K562 (cell line): ENCODE measurements around the gene ADNP. TPM values are rescaled to one million over a fixed set of nuclear protein-coding genes. Genes with fewer than 3 reads are reported as not detected.

Experiments
- ATAC-seq: fragments of 200-7000 bp; cut with Tn5 transposase; 3 replicates; pipeline ENCODE4 v1.9.1; 2020; ENCODE audit warnings: moderate library complexity
- BruUV-seq: library from RNA; stranded (reverse); fragments of 400-500 nt; replicated peaks from 2 replicates; lab custom pipeline; 2021; lab: Mats Ljungman, UMichigan
- CTCF ChIA-PET: fragments of 300-600 bp; formaldehyde crosslinking; extraction: SDS; loops from one replicate; lab custom pipeline; 2021; ENCODE audit warnings: low intra/inter-chr PET ratio; lab: Yijun Ruan, JAX
- POLR2A ChIA-PET: fragments of 300-600, 350-650 bp; sonication (Branson Sonifier 250); formaldehyde crosslinking; extraction: SDS; loops from one replicate; lab custom pipeline; 2021; ENCODE audit warnings: antibody characterized with exemption, inconsistent platforms; lab: Yijun Ruan, JAX
- DNase-seq, 4 experiments: peaks; one replicate each; pipeline versions ENCODE4 v3.0.0 to v3.0.0-alpha.2; 2011 to 2018; ENCODE audit warnings: low spot score in 3 of 4, mixed read lengths in 3 of 4; ENCODE audit errors: extremely low read depth in 1 of 4
- FAIRE-seq: peaks from 2 replicates; lab custom pipeline; 2011; peaks lifted over from hg19 to GRCh38; lab: Jason Lieb, UNC
- H2AFZ ChIP-seq: 2 replicates; pipeline ENCODE4 v1.6.0; 2011; ENCODE audit warnings: low read depth, low read length, control low read depth, inconsistent platforms
- H3K27ac ChIP-seq: fragments of 200-600 bp; 3 replicates; pipeline ENCODE4 v1.8.0; 2011; ENCODE audit warnings: low read depth, mild to moderate bottlenecking, control low read depth, inconsistent platforms, low read length, moderate library complexity, mixed read lengths; ENCODE audit errors: extremely low read depth
- H3K27me3 ChIP-seq, 2 experiments: fragments of 300-600 bp in 1 of 2; 2 replicates in 1 of 2; 3 replicates in 1 of 2; pipeline versions ENCODE4 v1.6.0 to v1.8.0; 2011; ENCODE audit warnings: inconsistent platforms in 2 of 2, low read length in 2 of 2, mild to moderate bottlenecking in 1 of 2, mixed read lengths in 1 of 2, moderate library complexity in 1 of 2; ENCODE audit not compliant: control insufficient read depth in 2 of 2, insufficient read depth in 2 of 2
- H3K36me3 ChIP-seq: fragments of 300-600 bp; 3 replicates; pipeline ENCODE4 v1.8.0; 2011; ENCODE audit warnings: mild to moderate bottlenecking, low read length, inconsistent platforms; ENCODE audit not compliant: control insufficient read depth, insufficient read depth
- H3K4me1 ChIP-seq, 2 experiments: fragments of 200-600 bp in 1 of 2; replicated peaks in 1 of 2; 2 replicates in 1 of 2; 3 replicates in 1 of 2; pipeline versions ENCODE4 v1.5.1 to v1.8.0; 2011; ENCODE audit warnings: inconsistent platforms in 2 of 2, low read length in 2 of 2, mild to moderate bottlenecking in 1 of 2, mixed read lengths in 1 of 2, moderate library complexity in 1 of 2; ENCODE audit not compliant: control insufficient read depth in 2 of 2, insufficient read depth in 2 of 2
- H3K4me2 ChIP-seq: 2 replicates; pipeline ENCODE4 v1.6.1; 2011; ENCODE audit warnings: low read length, control low read depth, inconsistent platforms, mixed read lengths; ENCODE audit not compliant: insufficient read depth
- H3K4me3 ChIP-seq: fragments of 200-600 bp; sonication (generic), shearing (Covaris generic); 2 replicates; pipeline ENCODE4 v1.5.1; 2016; ENCODE audit warnings: control low read depth, inconsistent platforms
- H3K79me2 ChIP-seq: fragments of 200-600 bp; 3 replicates; pipeline ENCODE4 v1.8.0; 2011; ENCODE audit warnings: low read length, inconsistent platforms; ENCODE audit not compliant: control insufficient read depth, insufficient read depth
- H3K9ac ChIP-seq, 2 experiments: 2 replicates each; pipeline versions ENCODE4 v1.6.0 to v1.6.1; 2011; ENCODE audit warnings: low read depth in 2 of 2, low read length in 2 of 2, control low read depth in 1 of 2, inconsistent platforms in 1 of 2, mild to moderate bottlenecking in 1 of 2, mixed read lengths in 1 of 2; ENCODE audit not compliant: insufficient read depth in 1 of 2
- H3K9me1 ChIP-seq: one replicate; pipeline ENCODE4 v1.6.0; 2011; ENCODE audit warnings: inconsistent platforms, mild to moderate bottlenecking, low read length, moderate library complexity; ENCODE audit not compliant: control insufficient read depth, insufficient read depth
- H3K9me3 ChIP-seq: replicated peaks from 2 replicates; pipeline ENCODE4 v1.5.1; 2011; ENCODE audit warnings: low read depth, low read length, inconsistent platforms; ENCODE audit not compliant: control insufficient read depth, insufficient read depth
- H4K20me1 ChIP-seq: replicated peaks from 2 replicates; pipeline ENCODE4 v1.6.1; 2011; ENCODE audit warnings: low read length, inconsistent platforms, mixed read lengths; ENCODE audit not compliant: control insufficient read depth, insufficient read depth
- C11orf30 ChIP-seq: fragments of 450-650 bp; IDR thresholded peaks from 2 replicates; pipeline ENCODE4 v1.6.1; 2016; ENCODE audit warnings: low read depth, mild to moderate bottlenecking
- CHD4 ChIP-seq: fragments of 200-600 bp; sonication (generic); IDR thresholded peaks from 3 replicates; pipeline ENCODE4 v1.6.1; 2012; ENCODE audit warnings: low read depth, mild to moderate bottlenecking, mixed read lengths, low read length, inconsistent platforms; ENCODE audit not compliant: insufficient read depth, insufficient replicate concordance, poor library complexity, severe bottlenecking
- ETV6 ChIP-seq, 3 experiments: fragments of 150-350 bp in 1 of 3; sonication (generic) in 1 of 3; formaldehyde crosslinking in 1 of 3; IDR thresholded peaks; 2 replicates each; pipeline versions ENCODE4 v1.6.1 to v1.8.0; 2014 to 2022; ENCODE audit warnings: borderline replicate concordance in 2 of 3, low read depth in 2 of 3, antibody characterized with exemption in 1 of 3, low read length in 1 of 3, mild to moderate bottlenecking in 1 of 3, missing genetic modification reagents in 1 of 3
- GTF2A2 ChIP-seq: IDR thresholded peaks from 2 replicates; pipeline ENCODE4 v1.6.1; 2016; ENCODE audit warnings: mild to moderate bottlenecking, missing genetic modification characterization, missing compliant biosample characterization
- HDAC1 ChIP-seq, 2 experiments: fragments of 450-650 bp; IDR thresholded peaks; 2 replicates each; pipeline ENCODE4 v1.6.1; 2016 to 2017; ENCODE audit warnings: inconsistent platforms in 1 of 2, mild to moderate bottlenecking in 1 of 2, moderate library complexity in 1 of 2
- ILK ChIP-seq: fragments of 450-650 bp; IDR thresholded peaks from 2 replicates; pipeline ENCODE4 v1.6.1; 2016; ENCODE audit warnings: missing genetic modification characterization, low read depth, mild to moderate bottlenecking, missing compliant biosample characterization, moderate library complexity, borderline replicate concordance
- MAFF ChIP-seq: IDR thresholded peaks from 2 replicates; pipeline ENCODE4 v1.6.1; 2012; ENCODE audit warnings: low read length, improper control_type of control experiment
- MAFG ChIP-seq: fragments of 450-650 bp; conservative IDR thresholded peaks from 2 replicates; pipeline ENCODE4 v1.6.1; 2016; ENCODE audit warnings: missing genetic modification characterization, missing compliant biosample characterization
- RBM34 ChIP-seq: fragments of 200-400 bp; formaldehyde crosslinking; IDR thresholded peaks from 2 replicates; pipeline ENCODE4 v1.6.1; 2018; ENCODE audit warnings: low read length, borderline replicate concordance; ENCODE audit not compliant: insufficient read depth
- RUNX1 ChIP-seq: sonication (generic); IDR thresholded peaks from 2 replicates; pipeline ENCODE4 v1.6.1; 2016; ENCODE audit warnings: antibody characterized with exemption, low read depth
- ZNF143 ChIP-seq: sonication (generic); formaldehyde crosslinking; IDR thresholded peaks from 2 replicates; pipeline ENCODE4 v1.9.0; 2022; ENCODE audit warnings: mild to moderate bottlenecking, missing genetic modification reagents
- ZNF174 ChIP-seq: fragments of 250-450 bp; sonication (Bioruptor Pico); IDR thresholded peaks from 2 replicates; pipeline ENCODE4 v1.4.0; 2020; ENCODE audit warnings: mild to moderate bottlenecking
- ZNF316 ChIP-seq: fragments of 450-650 bp; IDR thresholded peaks from 2 replicates; pipeline ENCODE4 v1.6.1; 2016
- ZNF444 ChIP-seq: fragments of 250-450 bp; sonication (Bioruptor Pico); IDR thresholded peaks from 2 replicates; pipeline ENCODE4 v1.4.0; 2020; ENCODE audit warnings: mild to moderate bottlenecking, moderate library complexity
- WGBS: fragments of 100-300 bp; shearing (Covaris generic); methylation state at CpG from one replicate; pipeline ENCODE4 v1.1.6; 2016; ENCODE audit warnings: low coverage, mixed read lengths; ENCODE audit not compliant: insufficient coverage; ENCODE audit errors: missing lambda C conversion rate; 5-methylcytosine and 5-hydroxymethylcytosine counted together
- in situ Hi-C: fragments of 300-500 bp; cut with MboI; formaldehyde crosslinking; loops from 4 replicates; pipeline ENCODE4 v1.15.0; 2018; ENCODE audit warnings: inconsistent platforms, mixed read lengths
- intact Hi-C: fragments of 100-400 bp; cut with micrococcal nuclease; formaldehyde crosslinking; loops from 2 replicates; pipeline ENCODE4 v1.14.2; 2022
- polyA plus RNA-seq, 8 experiments: library from polyadenylated mRNA; depleted of rRNA in 4 of 8; stranded (reverse) in 5 of 8; unstranded in 3 of 8; fragments of >200 nt; fragmentation: Nextera tagmentation in 2 of 8; fragmentation: Illumina TruSeq in 1 of 8; extraction: Ambion mirVana in 2 of 8; extraction: Trizol in 1 of 8; gene quantifications; 2 replicates each; pipeline versions ENCODE4 v1.2.1 to v1.2.3, GENCODE V29; 2011 to 2014; ENCODE audit warnings: inconsistent platforms in 1 of 8, missing spikeins in 1 of 8
- total RNA-seq, 7 experiments: library from RNA; depleted of rRNA in 6 of 7; stranded (reverse); fragments of >200 nt in 6 of 7; fragmentation: Illumina TruSeq in 2 of 7; extraction: Trizol in 2 of 7; gene quantifications; 2 replicates each; pipeline versions ENCODE4 v1.2.1 to v1.2.3, GENCODE V29; 2011 to 2021; ENCODE audit warnings: low replicate concordance in 1 of 7

ADNP gene
- total and polyA plus RNA-seq, 9 of the 15 experiments (the other 6 are each of a cell fraction or from before 2014, with no cell fraction given), result 17.8 to 59.9 (median 25.3) TPM

GRCh38 chr20:50868509-50869495 is 62.4 kb downstream of the ADNP start (continued):
- TF ChIP-seq CHD4 (no peak), ZNF143 (CRISPR knock-in tag) (no peak), ZNF174 (CRISPR knock-in tag) (no peak)

- no peaks in the 10 kb centered on the region; the same call in 1 of the 2 replicates for H4K20me1 ChIP-seq
- H3K4me2 ChIP-seq, result no peak overlapping the region
- no peak overlapping the region for H2AFZ ChIP-seq
- TF ChIP-seq C11orf30, result peak; percentile 53; the same call in 1 of the 2 replicates
- no peak for TF ChIP-seq HDAC1 (IDR thresholded peaks at IDR 0.05)
- peak; percentile 34; the same call in 1 of the 2 replicates for TF ChIP-seq MAFF
- no peak for TF ChIP-seq RBM34
- peak; percentile 69 for TF ChIP-seq ZNF316
- no peak for TF ChIP-seq ILK (tag)
- TF ChIP-seq ZNF444 (CRISPR knock-in tag), result no peak
- TF ChIP-seq ETV6 (IDR thresholded peaks at IDR 0.05; ENCODE audit: borderline replicate concordance in 1 of 2, low read depth in 2 of 2, low read length in 1 of 2), result no peak
- TF ChIP-seq ETV6 (CRISPR knock-in tag; IDR thresholded peaks at IDR 0.05; ENCODE audit: borderline replicate concordance), result no peak
- TF ChIP-seq MAFG (tag), result peak; percentile 21; the same call in 1 of the 2 replicates
- no peak for TF ChIP-seq GTF2A2 (tag)
- no peak for TF ChIP-seq RUNX1
- FAIRE-seq, result no peak
- in situ Hi-C loops, result no loop called here
- no peak overlapping the region for H3K4me3 ChIP-seq
- no peaks in the 10 kb centered on the region for H3K9me1 ChIP-seq
- ChIA-PET POLR2A (interaction anchor here (1.3 to 1.6 kb wide), 3 partner anchors 8 to 14 kb away, joined by 3 to 6 read pairs (median 3); no protein-coding TSS in a partner anchor), CTCF (no interaction called here)
- no peak overlapping the region for H3K27ac ChIP-seq
- peaks cover 0 to 4% of the 10 kb centered on the region in 2 experiments; a peak in 1 of 5 replicates for H3K27me3 ChIP-seq
- no peak for ATAC-seq
- intact Hi-C loops, result no loop called here
- no peaks in the 10 kb centered on the region for H3K36me3 ChIP-seq
- no peaks in the 10 kb centered on the region for H3K79me2 ChIP-seq
- no peaks in the 10 kb centered on the region for H3K9me3 ChIP-seq
- H3K9ac ChIP-seq, result no peak overlapping the region
- 44% methylated on average over 6 of the region's 6 CpGs for WGBS
- no peak for DNase-seq
- peaks cover 0 to 21% of the 10 kb centered on the region in 2 experiments; a peak in 2 of 5 replicates for H3K4me1 ChIP-seq
- no TSS peak for BruUV-seq
Measured at GRCh38 chr20:50867805-50868204, 63.4 kb downstream of the ADNP start.
